Measurements from ENCODE around the gene BANF2. TPM values are rescaled to one million over a fixed set of nuclear protein-coding genes. Genes with fewer than 3 reads are reported as not detected.
A peak's percentile ranks its signal among the peaks of the same experiment; 100 is the strongest.

Gene BANF2
- total and polyA plus RNA-seq, 2 of the 13 experiments (the other 11 are each of a cell fraction or from before 2014, with no cell fraction given) = 0.35 TPM; not detected in 1

- no peak for TF ChIP-seq ZNF781 (CRISPR knock-in tag; IDR thresholded peaks at IDR 0.05; ENCODE audit: borderline replicate concordance, not compliant biosample characterization)
- no peak for TF ChIP-seq ZNF18 (CRISPR knock-in tag; IDR thresholded peaks at IDR 0.05; ENCODE audit: insufficient replicate concordance)
- TF ChIP-seq ADNP (CRISPR knock-in tag; IDR thresholded peaks at IDR 0.05) = no peak
- peak; percentile 53; the same call in 1 of the 2 replicates for TF ChIP-seq ZBTB38 (CRISPR knock-in tag; IDR thresholded peaks at IDR 0.05)
- TF ChIP-seq ZNF674 (CRISPR knock-in tag; IDR thresholded peaks at IDR 0.05; ENCODE audit: low read depth) = no peak
- no peak for TF ChIP-seq ZNF430 (CRISPR knock-in tag; IDR thresholded peaks at IDR 0.05)
- peak; percentile 31 for TF ChIP-seq AGO2 (optimal IDR thresholded peaks at IDR 0.05; ENCODE audit: low read depth, low read length)
- no peak for TF ChIP-seq PTBP1 (IDR thresholded peaks at IDR 0.05; ENCODE audit: low read depth, low read length, poor library complexity, severe bottlenecking)
- TF ChIP-seq ZSCAN25 (CRISPR knock-in tag; IDR thresholded peaks at IDR 0.05) = peak; percentile 21; the same call in 1 of the 2 replicates
- TF ChIP-seq ZBTB4 (CRISPR knock-in tag; IDR thresholded peaks at IDR 0.05; ENCODE audit: borderline replicate concordance) = 0 out of 2 replicates have a peak, but pooled peaks have one; percentile 57
- TF ChIP-seq MZF1 (CRISPR knock-in tag; IDR thresholded peaks at IDR 0.05; ENCODE audit: borderline replicate concordance) = no peak
- no peak for TF ChIP-seq FOXP4 (CRISPR knock-in tag; IDR thresholded peaks at IDR 0.05)
- TF ChIP-seq POLR2G (IDR thresholded peaks at IDR 0.05; ENCODE audit: low read depth, low read length) = no peak
- no peak for TF ChIP-seq ELK4 (CRISPR knock-in tag; IDR thresholded peaks at IDR 0.05; ENCODE audit: borderline replicate concordance)
- TF ChIP-seq IRX3 (CRISPR knock-in tag; IDR thresholded peaks at IDR 0.05; ENCODE audit: borderline replicate concordance, low read depth) = no peak
- TF ChIP-seq ZNF644 (CRISPR knock-in tag; IDR thresholded peaks at IDR 0.05; ENCODE audit: low read depth) = no peak
- TF ChIP-seq ZBTB37 (CRISPR knock-in tag; IDR thresholded peaks at IDR 0.05) = no peak
Observed at GRCh38 chr20:17657079-17657825, 42.5 kb upstream of the BANF2 start (continued).

All from HepG2 (cell line).